GM12873 (cell line): ENCODE data around the gene ARF1.

Source experiments
- CTCF ChIP-seq: IDR thresholded peaks from 2 replicates; pipeline ENCODE4 v1.5.1; 2012; ENCODE audit warnings: low read depth, mild to moderate bottlenecking, moderate library complexity, low read length, control low read depth; ENCODE audit not compliant: insufficient read depth; ENCODE audit errors: missing control alignments

ARF1 gene

GRCh38 chr1:228038387-228039005, 44.0 kb upstream of the ARF1 start:
- no peak for TF ChIP-seq CTCF

GRCh38 chr1:228039006-228039903, 43.3 kb upstream of the ARF1 start:
- TF ChIP-seq CTCF: no peak

- no peak for TF ChIP-seq CTCF
Observed at GRCh38 chr1:228039986-228040385, 42.5 kb upstream of the ARF1 start.

- no peak for TF ChIP-seq CTCF
Observed at GRCh38 chr1:228041316-228041715, 41.2 kb upstream of the ARF1 start.

- TF ChIP-seq CTCF: no peak
Observed at GRCh38 chr1:228042508-228042907, 40.0 kb upstream of the ARF1 start.

GRCh38 chr1:228043281-228043848, 39.1 kb upstream of the ARF1 start:
- TF ChIP-seq CTCF: no peak

GRCh38 chr1:228044961-228045360, 37.5 kb upstream of the ARF1 start:
- no peak for TF ChIP-seq CTCF
